ENCODE data around the gene SH3PXD2A. TPM values are rescaled to one million over a fixed set of nuclear protein-coding genes. Genes with fewer than 3 reads are reported as not detected.

The SH3PXD2A gene
- total RNA-seq, 1 experiment from 2014 or later, result 6.3 TPM

DNA sequence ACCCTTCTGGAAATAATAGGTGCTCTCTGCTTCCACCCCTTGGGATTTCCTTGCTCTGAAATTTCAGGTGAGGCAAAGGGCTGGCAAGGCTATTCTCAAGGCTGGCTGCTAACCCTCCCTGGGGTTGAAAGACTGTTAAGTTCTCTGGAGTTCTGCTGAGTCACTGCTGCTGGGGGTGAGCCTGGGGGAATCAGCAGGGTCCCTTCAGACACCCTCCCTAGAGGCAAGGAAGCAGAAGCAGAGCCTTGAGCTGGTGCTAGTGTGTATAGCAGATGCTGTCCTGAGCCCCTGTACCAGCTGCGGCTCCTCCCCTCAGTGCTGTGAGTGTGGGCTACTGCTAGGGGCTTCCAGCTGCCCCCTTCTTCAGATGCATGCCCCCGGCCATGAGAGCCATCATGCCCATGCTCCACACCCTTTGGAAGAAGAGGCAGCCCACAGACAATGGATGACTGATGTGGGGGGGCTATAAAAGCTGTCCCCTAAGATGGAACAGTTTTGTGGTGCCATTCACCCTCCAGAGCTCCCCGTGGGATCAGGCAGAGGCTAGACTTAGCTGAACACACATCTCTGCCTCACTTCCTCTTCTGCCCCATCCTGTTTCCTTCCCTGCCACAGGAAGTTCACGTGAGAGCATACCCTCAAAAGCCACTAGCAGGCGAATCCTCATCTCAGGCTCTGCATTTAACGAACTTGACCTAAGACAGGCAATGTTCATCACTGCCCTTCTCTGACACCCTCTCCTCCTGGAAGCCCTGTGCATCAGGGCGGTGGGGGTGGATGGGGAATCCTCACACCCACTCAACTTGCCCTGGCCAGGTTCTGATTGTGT lies 91.8 kb downstream of the SH3PXD2A start:
- no peak overlapping the region for H3K4me3 Mint-ChIP-seq (ENCODE audit: unreplicated experiment)
- Histone ChIP-seq H3K4me1 (peaks cover 10% of the 10 kb centered on the region), H3K36me3 (ENCODE audit: control insufficient read depth, insufficient read depth, low read length) (no peaks in the 10 kb centered on the region), H3K27me3 (replicated peaks; ENCODE audit: control insufficient read depth, insufficient read depth, low read length) (no peaks in the 10 kb centered on the region), H3K9me3 (no peaks in the 10 kb centered on the region), H3K4me3 (ENCODE audit: low read depth, low read length) (no peak overlapping the region)
- H3K4me1 Mint-ChIP-seq (ENCODE audit: low read depth, unreplicated experiment), result peaks cover 20% of the 10 kb centered on the region
- POLR2A ChIA-PET, result no interaction called here
- H3K27ac Mint-ChIP-seq (ENCODE audit: unreplicated experiment), result no peak overlapping the region
- TF ChIP-seq, protein P1, sequence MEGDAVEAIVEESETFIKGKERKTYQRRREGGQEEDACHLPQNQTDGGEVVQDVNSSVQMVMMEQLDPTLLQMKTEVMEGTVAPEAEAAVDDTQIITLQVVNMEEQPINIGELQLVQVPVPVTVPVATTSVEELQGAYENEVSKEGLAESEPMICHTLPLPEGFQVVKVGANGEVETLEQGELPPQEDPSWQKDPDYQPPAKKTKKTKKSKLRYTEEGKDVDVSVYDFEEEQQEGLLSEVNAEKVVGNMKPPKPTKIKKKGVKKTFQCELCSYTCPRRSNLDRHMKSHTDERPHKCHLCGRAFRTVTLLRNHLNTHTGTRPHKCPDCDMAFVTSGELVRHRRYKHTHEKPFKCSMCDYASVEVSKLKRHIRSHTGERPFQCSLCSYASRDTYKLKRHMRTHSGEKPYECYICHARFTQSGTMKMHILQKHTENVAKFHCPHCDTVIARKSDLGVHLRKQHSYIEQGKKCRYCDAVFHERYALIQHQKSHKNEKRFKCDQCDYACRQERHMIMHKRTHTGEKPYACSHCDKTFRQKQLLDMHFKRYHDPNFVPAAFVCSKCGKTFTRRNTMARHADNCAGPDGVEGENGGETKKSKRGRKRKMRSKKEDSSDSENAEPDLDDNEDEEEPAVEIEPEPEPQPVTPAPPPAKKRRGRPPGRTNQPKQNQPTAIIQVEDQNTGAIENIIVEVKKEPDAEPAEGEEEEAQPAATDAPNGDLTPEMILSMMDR (IDR thresholded peaks at IDR 0.05; ENCODE audit: insufficient read depth in 1 of 2, low read depth in 1 of 2, low read length in 1 of 2, severe bottlenecking in 1 of 2, unreplicated experiment in 1 of 2), result no peak
- H3K9me3 Mint-ChIP-seq (ENCODE audit: unreplicated experiment), result no peaks in the 10 kb centered on the region
- H3K36me3 Mint-ChIP-seq (ENCODE audit: insufficient read depth, unreplicated experiment), result no peaks in the 10 kb centered on the region
- H3K27me3 Mint-ChIP-seq (ENCODE audit: insufficient read depth, unreplicated experiment), result no peaks in the 10 kb centered on the region
- intact Hi-C loops (cut with micrococcal nuclease; ENCODE audit: unreplicated experiment), result no loop called here
- CTCF ChIA-PET, result no interaction called here
- no peak for DNase-seq
- no TSS peak for BruUV-seq (replicated peaks)

DNA sequence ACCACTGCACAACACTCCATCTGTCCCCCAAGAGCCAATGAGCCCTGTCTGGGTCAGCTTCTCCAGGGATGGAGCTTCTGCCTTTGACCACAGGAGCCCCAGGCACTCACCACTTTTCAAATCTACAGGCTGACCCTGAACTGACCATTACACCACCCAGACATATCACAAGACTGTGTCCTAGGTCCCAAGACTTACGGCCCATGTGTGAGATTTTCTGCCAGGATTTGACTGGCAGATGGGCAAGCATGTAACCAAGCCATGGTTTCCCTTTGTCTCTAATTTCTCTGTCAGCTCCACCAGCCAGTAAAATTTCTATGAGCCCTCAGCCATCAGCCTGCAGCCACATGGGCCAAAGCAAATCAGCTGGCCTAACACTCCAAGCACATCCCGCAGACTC lies 92.5 kb downstream of the SH3PXD2A start:
- Mint-ChIP-seq H3K4me1 (ENCODE audit: low read depth, unreplicated experiment) (peaks cover 16% of the 10 kb centered on the region), H3K9me3 (ENCODE audit: unreplicated experiment) (no peaks in the 10 kb centered on the region), H3K4me3 (ENCODE audit: unreplicated experiment) (no peak overlapping the region), H3K36me3 (ENCODE audit: insufficient read depth, unreplicated experiment) (no peaks in the 10 kb centered on the region), H3K27me3 (ENCODE audit: insufficient read depth, unreplicated experiment) (no peaks in the 10 kb centered on the region), H3K27ac (ENCODE audit: unreplicated experiment) (no peak overlapping the region)
- CTCF ChIA-PET, result no interaction called here
- Histone ChIP-seq H3K4me1 (peaks cover 10% of the 10 kb centered on the region), H3K36me3 (ENCODE audit: control insufficient read depth, insufficient read depth, low read length) (no peaks in the 10 kb centered on the region), H3K4me3 (ENCODE audit: low read depth, low read length) (no peak overlapping the region), H3K27me3 (replicated peaks; ENCODE audit: control insufficient read depth, insufficient read depth, low read length) (no peaks in the 10 kb centered on the region), H3K9me3 (no peaks in the 10 kb centered on the region)
- POLR2A ChIA-PET, result no interaction called here
- TF ChIP-seq, protein P1 (IDR thresholded peaks at IDR 0.05; ENCODE audit: insufficient read depth in 1 of 2, low read depth in 1 of 2, low read length in 1 of 2, severe bottlenecking in 1 of 2, unreplicated experiment in 1 of 2), result no peak
- BruUV-seq (replicated peaks), result no TSS peak
- intact Hi-C loops (cut with micrococcal nuclease; ENCODE audit: unreplicated experiment), result no loop called here
- no peak for DNase-seq

DNA sequence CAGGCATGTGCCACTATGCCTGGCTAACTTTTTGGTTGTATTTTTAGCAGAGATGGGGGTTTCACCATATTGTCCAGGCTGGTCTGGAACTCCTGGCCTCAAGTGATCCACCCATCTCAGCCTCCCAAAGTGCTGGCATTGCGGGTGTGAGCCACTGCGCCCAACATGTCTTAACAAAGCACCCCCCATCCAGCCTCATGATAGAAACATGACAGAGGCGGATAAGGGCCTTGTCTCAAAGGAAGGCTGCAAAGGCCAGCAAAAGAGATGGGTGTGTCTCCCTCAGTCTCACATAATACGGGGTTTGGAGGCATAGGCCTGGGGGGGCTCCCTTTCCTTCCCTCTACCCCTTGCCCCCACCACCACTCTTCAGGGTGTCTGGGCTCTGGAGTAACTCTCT lies 93.2 kb downstream of the SH3PXD2A start:
- no peak overlapping the region for H3K4me3 Mint-ChIP-seq (ENCODE audit: unreplicated experiment)
- ChIA-PET CTCF (no interaction called here), POLR2A (no interaction called here)
- H3K9me3 Mint-ChIP-seq (ENCODE audit: unreplicated experiment), result no peaks in the 10 kb centered on the region
- no peak overlapping the region for H3K4me3 ChIP-seq (ENCODE audit: low read depth, low read length)
- DNase-seq, result no peak
- H3K27me3 Mint-ChIP-seq (ENCODE audit: insufficient read depth, unreplicated experiment), result no peaks in the 10 kb centered on the region
- H3K9me3 ChIP-seq, result no peaks in the 10 kb centered on the region
- peaks cover 10% of the 10 kb centered on the region for H3K4me1 ChIP-seq
- H3K4me1 Mint-ChIP-seq (ENCODE audit: low read depth, unreplicated experiment), result peaks cover 14% of the 10 kb centered on the region
- H3K36me3 Mint-ChIP-seq (ENCODE audit: insufficient read depth, unreplicated experiment), result no peaks in the 10 kb centered on the region
- TF ChIP-seq, protein P1 (IDR thresholded peaks at IDR 0.05; ENCODE audit: insufficient read depth in 1 of 2, low read depth in 1 of 2, low read length in 1 of 2, severe bottlenecking in 1 of 2, unreplicated experiment in 1 of 2), result no peak
- no peak overlapping the region for H3K27ac Mint-ChIP-seq (ENCODE audit: unreplicated experiment)
- no peaks in the 10 kb centered on the region for H3K36me3 ChIP-seq (ENCODE audit: control insufficient read depth, insufficient read depth, low read length)
- H3K27me3 ChIP-seq (replicated peaks; ENCODE audit: control insufficient read depth, insufficient read depth, low read length), result no peaks in the 10 kb centered on the region
- intact Hi-C loops (cut with micrococcal nuclease; ENCODE audit: unreplicated experiment), result no loop called here
- no TSS peak for BruUV-seq (replicated peaks)

Data from Caco-2 (cell line).